GM19438 (cell line): Measurements from ENCODE around the gene AMBN.
"Not testable (repeated sequence)": the region's sequence is repeated elsewhere in the genome, so short reads cannot be mapped to it uniquely, and the experiment has no call there.

Experiments
- ATAC-seq: cut with Tn5 transposase; IDR thresholded peaks from one replicate; pipeline ENCODE4 v1.9.1; 2021; ENCODE audit warnings: low read depth; ENCODE audit not compliant: unreplicated experiment

AMBN gene

DNA sequence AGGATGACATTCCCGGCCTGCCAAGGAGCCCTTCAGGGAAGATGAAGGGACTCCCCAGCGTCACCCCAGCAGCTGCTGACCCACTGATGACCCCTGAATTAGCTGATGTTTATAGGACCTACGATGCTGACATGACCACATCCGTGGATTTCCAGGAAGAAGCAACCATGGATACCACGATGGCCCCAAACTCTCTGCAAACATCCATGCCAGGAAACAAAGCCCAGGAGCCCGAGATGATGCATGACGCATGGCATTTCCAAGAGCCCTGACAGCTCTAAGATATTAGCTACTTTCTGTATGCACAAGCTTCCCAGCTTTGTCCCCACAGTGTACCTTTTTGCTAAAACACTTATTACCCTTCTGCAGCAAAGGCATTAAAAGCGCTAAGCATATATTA is 14.4 kb downstream of the AMBN start:
- ATAC-seq, result no peak

DNA sequence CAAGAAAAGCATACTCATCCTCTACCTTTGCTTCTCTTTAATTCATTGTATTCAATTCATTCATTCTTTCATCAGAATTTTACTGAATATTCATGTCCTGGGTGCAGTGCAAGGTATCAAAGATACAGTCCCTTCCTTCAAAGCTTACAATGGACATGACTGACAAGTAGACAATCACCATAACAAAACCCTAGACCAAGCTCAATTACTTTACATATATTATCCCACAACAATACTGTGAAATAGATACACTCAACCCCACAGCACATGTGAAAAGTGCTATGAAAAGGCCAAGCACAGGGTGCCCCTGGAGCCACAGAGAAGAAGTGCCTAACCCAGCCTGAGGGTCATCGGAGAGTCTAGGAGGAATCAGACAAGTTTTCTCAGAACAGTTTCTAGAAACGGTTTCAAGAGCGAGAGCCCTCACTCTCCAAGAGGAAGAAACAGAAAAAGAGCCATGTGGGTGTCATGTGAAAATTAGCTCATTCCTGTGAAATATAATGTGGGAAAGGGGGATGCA is 15.3 kb downstream of the AMBN start:
- ATAC-seq, result no peak

DNA sequence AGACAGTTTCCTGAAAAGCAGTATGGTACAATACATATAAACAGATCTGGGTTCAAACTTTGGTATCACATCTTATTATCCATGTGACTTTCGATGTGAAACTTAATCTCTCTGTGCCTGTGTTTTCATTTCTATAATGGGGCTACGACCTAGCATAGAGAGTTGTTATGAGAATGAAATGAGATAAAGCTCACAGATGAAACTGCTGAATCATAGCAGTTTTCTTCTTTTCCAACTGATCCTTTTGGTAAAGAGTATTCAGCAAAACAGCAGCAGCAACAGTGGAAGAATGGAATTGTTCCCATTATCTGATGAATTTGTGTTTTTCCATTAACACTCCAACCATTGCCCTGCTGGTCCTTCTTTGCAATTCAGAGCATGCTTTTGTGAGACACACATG is 16.3 kb downstream of the AMBN start:
- ATAC-seq, result no peak

DNA sequence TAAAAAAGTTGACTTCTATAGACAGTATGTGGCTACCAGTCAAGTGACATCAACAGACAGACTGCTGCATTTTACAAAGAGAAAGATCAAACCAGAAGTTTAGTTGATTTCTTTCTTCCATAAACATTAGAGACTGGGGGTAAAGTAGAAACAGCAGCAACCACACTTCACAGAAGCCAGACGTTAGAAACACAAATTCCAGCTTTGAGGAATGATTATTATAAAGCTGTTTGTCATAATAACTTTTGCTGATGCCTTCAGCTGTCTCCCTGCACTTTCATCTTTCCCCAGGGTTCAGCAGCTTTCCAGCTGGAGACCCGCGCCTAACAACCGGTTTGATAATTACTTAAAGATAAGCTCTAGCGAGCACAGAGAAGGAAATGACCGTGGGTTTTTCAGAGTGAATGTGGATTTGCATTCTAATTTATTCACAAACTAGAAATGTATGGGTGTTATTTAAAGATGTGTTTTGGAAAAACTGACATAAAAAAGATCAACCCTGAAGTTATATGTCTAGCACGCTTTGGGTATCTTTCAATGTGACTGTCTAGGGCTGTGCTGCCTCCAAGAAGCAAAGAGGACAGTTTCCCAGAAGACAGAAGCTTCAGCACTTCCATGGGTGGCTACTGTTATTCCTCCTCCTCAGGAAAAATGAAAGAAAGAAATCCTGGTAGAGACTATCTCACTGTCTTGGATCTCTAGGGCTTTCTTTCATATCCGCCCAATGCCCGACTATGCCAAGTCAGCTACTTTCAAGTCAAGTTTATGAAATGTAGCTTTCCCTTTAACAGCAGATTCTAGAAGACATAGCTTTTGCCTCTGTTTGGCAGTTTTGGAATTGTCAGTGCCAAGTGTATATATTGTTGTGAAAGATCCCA is 21.5 kb downstream of the AMBN start:
- ATAC-seq, result peak; percentile 61

DNA sequence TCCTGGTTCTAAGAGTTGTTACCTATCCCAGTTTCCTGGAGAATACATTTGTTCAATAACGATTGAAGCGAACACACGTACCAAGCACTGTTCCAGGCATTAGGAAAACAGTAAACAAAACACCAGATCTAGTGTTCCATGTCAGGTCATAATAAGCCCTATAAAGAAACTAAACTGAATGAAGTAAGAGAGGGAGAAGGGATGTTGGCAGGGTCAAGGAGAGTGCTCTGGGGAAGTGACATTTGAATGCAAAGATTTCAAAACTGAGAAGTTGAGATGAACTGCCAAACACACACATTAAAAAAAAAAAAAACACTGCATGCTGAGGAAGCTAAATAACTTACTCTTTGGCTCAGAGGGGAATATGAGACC is 22.1 kb downstream of the AMBN start:
- no peak for ATAC-seq

DNA sequence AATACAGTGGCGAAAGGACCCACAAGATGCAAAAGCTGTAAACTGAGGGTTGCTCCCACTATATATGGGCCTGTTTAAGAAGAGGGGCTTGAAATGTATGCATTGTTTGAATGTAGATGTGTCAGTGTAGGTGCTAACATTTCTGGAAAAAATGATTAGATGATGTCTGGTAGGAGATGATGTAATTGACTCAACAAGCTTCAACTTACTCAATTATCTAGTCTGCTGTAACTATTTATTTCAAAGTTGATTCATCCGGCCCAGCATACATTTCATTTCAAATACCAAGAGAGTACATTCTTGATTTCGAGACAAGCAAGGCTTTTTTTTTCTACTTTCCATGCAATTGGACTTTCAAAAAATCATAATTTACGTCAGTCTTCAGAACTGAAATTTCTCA is 27.2 kb downstream of the AMBN start:
- ATAC-seq, result no peak

DNA sequence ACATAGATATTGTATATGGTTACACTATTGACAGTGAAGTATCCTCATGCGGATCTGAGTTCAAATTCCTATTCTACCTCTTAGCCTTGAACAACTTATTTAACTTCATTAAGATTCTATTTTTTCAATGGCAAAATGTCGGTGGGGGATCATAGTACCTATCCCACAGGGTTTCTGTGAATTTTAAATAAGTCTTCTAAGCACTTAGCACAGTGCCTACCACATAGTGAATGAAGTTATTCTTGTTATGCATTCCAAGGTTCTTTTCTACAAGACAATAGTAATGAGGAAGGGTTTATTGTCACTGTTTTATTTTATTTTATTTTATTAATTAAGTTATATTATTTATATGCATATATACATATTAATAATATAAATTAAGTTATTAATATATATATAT is 27.7 kb downstream of the AMBN start:
- no peak for ATAC-seq

DNA sequence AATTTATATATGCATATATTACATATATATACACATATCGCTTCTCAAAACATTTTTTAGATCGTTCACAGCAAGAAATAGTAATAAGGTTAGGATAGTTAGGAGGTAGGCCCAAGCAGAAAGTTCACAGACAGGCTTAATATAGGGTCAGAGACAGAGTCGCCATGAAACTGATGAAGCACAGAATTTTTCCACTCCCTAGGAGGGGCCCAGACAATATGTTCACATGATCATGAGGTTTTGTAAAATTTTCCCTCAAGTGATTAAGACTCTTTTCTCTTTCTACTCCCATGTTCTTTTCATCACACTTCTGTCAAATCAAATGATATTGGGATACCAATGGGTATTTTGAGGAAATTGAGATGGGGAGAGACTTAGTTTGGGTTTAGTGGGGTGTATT is 31.3 kb downstream of the AMBN start:
- ATAC-seq, result no peak

DNA sequence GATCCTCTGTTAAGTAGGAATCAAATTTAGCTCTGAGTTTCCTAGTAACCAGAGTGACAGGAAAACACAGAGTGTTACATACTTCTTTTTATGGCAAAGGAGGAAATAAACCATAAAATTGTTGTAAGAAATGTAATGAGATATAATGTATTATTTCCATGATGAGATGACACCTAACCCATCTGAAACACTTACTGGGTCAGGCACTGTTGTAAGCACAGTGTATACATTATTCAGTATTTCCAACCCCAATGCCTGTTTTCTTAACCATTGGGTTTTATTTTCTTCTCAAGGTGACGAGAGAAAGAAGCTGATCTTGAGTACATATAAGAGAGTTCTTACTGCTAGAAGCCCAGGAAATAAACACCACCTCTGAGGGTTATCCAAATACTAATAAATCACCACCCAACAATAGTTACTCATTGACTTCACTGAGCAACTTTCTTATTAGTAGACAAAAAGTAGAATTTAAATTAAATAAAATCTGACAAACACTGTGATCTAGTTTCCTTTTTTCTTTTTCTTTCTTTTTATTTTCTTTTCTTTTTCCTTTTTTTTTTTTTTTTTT is 32.3 kb downstream of the AMBN start:
- no peak for ATAC-seq

DNA sequence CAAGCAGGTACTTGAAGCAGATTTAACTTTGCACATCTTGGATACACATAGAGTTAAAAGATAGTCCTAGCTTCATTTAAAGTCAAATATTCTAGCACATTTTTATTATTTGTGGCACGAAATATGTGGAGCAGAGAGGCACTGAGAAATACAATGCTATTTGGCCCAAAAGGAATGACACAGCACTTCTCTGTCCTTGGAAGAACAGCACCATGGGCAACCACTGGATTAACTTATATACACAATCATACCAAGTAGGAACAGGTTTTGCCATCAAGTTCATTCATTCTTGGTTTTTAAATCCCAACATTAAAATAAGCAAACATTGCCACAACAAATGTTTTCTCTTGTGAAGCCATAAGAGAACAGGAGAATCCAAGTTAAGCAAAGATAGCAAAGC is 35.6 kb downstream of the AMBN start:
- no peak for ATAC-seq

DNA sequence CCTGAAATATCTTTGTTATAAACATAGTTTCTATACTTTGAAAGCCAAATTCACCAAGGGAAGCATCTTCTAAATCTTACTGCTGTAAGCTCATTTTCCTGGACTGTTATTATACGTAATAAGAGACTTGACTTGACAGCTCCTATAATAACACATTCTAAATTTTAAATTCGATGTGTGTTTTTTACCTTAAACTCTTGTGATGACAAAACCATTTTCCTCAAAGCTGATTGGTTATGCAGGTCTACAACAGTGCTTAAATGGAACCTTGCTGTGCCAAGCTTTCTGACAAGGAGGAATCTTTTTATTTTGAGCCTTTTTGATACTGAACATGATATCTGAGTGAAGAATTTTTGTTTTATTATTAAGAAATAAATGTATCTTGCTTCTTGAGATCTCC is 36.4 kb downstream of the AMBN start, which contains the start of gene ENAM:
Gene ENAM (plus strand): TSS at position 301 of the 400 bp plus-strand sequence. CDS start 757 bp downstream, outside the sequence.
- ATAC-seq, result no peak

DNA sequence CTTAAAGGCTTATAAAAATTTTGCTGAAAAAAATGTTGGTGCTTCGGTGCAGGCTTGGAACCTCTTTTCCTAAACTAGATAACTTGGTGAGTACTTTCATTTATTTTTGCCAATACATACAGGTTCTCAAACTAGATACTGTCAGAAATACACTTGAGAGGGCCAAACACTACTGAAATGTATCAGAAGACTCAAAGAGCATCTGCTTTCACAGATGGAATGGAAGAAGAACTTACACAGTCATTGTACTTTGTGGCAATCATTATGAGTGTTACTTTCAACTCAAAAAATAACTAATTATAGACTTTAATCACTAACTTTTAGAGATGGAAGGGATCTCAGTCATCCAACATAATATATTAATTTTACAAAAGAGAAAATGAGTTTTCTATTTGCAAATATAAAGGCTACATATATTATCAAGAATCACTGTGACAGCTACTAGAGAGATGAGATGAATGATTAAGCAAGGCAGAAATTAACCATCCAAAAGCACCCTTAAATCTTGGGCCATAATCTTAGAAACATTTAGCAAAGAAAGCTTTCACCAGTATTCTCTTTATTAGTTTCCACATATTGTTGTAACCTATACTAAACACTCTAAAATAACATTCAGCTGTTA is 37.5 kb downstream of the AMBN start:
- no peak for ATAC-seq

DNA sequence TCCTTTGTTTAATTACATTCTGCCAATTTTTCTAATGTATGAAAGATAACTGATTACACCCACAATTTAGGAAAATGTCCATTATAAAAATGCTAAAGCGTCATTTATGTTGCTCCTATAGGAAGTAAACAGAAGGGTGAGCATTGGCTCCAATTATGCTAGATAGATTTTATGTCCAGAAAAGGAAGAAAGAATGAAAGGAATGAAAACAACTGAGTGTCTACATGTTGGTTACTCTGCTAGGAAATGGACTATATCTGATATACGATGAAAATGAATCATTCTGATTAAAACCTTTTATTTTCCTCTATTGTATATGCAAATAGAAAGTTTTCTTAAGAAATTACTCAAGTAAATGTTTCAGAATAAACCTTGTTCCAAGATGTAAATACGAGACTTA is 38.1 kb downstream of the AMBN start:
- no peak for ATAC-seq

DNA sequence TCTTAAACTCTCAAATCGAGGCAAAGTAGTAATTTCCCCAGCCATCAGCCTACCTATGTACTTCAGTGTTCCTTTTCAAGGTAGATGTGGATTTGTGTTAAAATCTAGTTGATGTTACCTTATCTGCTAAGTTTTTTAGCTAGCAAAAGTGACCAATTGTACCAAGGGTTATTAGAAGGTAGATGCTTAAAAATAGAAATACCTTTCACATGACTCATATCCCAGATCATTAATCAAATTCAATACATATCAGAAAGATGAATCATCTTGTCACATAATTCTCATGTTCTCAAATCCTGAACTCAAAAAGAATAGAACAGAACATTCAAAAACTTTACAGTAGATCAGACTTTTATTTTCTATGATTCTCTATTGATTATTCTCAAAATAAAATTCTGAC is 40.0 kb downstream of the AMBN start:
- ATAC-seq, result no peak

DNA sequence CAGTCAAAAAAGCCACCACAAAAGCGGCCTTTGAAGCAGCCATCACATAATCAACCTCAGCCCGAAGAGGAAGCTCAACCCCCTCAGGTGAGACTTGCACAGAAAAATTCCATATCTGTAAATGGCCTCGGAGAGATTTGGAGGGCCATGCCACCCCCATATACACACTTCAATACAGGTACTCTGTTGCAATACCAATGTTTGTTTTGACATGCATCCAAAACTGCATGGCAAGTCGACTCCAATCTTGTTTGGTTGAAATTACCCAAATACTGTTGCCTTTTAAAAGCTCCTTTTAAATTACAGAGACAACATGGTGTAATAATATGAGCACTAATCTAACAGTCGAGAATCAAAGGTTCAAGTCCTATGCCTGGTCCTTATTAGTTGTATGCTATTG is 42.4 kb downstream of the AMBN start:
- no peak for ATAC-seq

DNA sequence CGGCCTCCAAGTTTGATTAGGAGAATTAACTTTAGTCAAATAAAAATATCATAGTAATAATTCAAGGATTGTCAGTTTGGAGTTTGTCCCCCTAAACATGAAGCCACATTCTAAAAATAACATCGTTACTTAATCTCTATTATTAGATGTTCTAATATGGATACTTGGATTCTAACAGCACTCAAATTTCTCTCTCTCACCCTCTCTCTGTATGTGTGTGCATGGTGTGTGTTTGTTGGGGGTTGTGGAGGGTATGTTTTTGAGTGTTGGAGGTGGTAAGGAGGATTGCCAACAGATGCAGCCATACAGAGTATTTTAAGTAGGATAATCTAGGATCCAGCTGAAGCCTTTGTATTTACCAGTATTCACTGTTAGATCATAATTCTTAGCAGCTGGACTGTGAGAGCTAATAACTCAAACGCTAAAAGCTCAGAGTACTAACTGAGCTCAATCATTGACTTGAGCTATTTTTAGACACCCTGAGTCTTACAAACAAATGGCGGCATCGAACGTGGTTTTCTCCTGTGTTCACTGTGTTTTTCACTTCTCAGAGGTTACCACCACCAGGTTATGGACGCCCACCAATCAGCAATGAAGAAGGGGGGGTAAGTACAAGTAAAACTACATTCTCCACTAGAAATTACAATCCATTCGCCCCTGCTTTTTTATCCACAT is 45.3 kb downstream of the AMBN start:
- no peak for ATAC-seq

DNA sequence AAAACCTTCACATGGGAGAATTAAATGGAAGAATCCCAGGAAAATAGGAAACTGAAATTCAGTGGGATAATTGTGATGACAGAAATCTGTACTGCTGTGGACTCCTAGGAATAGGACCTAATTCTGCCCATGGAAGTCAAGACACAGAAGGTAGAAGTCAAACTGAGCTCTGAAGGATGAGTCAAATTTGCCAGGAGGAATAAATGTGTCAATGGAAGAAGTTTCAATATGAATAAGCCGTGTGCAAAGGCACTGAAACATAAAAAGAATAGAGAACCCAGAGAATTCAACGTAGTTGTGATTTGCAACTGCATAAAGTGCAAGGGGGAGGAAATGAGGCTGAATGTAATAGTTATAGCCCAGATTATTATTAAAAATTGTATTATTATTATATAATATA is 48.1 kb downstream of the AMBN start:
- no peak for ATAC-seq

DNA sequence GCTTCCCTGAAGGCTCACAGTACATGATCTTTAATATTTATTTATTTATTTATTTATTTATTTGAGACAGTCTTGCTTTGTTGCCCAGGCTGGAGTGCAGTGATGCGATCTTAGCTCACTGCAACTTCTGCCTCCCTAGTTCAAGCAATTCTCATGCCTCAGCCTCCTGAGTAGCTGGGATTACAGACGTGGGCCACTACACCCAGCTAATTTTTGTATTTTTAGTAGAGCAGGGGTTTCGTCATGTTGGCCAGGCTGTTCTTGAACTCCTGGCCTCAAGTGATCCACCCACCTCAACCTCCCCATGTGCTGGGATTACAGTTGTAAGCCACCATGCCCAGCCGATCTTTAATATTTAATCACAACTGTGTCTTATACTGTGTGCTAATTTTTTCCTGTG is 58.7 kb downstream of the AMBN start:
- not testable (repeated sequence) for ATAC-seq

DNA sequence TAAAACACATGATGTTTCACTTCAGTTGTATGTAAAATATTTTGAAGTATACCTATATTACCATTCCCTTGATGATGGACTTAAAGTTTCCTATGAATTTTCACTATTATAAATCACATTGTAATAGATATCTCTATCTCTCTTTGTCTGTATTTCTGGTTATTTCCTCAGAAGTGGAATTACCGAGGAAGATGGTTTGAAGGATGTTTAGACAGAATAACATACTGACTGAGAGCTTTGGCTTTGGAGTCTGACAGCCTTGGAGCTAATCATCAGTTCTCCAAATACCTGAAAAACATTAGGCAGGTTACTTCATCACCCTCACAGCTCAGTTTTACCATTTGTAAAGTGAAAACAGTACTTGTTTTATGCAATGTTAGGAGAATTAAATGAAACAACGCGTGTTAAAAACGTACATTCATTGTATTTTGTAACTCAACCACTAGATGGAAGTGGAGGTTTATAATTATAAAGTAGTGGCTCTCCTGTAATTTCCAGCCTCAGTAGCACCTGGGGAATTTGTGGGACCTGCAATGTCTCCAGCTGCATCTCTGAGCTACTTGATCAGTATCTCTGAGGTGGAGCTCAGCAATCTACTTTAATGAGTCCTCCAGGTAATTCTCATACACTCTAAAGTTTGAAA is 59.9 kb downstream of the AMBN start:
- no peak for ATAC-seq

DNA sequence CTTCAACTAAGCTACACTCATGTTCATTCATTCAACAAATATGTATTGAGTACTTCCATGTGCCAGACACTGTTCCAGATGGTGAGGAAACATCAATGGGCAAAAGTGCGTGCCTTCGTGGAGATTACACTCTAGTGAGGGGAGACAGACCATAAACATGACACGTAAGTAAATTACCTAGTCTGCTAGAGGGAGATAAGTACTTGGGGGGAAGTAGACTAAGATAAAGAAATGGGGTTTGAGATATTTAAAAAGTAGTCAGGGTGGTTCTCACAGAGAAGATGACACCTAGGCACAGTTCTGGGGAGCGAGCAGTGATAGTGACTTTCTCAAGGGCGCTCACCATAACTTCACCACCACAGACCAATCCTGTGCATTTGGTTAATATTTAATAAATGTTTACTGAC is 62.6 kb downstream of the AMBN start:
- ATAC-seq, result no peak
